Mesenchymal stem cell (in vitro differentiated cells and primary cell): ENCODE results near the gene MATN1.
A peak's percentile ranks its signal among the peaks of the same experiment; 100 is the strongest.

Experiments
- DNase-seq: peaks from one replicate; pipeline ENCODE4 v3.0.0-alpha.2; 2013
- H2AFZ ChIP-seq: one replicate; pipeline ENCODE4 v1.6.1; 2013; ENCODE audit warnings: low read depth, mild to moderate bottlenecking, control low read depth, inconsistent platforms, low read length, moderate library complexity
- H2AK5ac ChIP-seq: 2 replicates; pipeline ENCODE4 v1.6.1; 2013; ENCODE audit warnings: low read length, moderate library complexity, mild to moderate bottlenecking, inconsistent platforms; ENCODE audit not compliant: severe bottlenecking
- H2BK120ac ChIP-seq: one replicate; pipeline ENCODE4 v1.6.1; 2013; ENCODE audit warnings: low read depth, mild to moderate bottlenecking, inconsistent platforms, low read length, moderate library complexity
- H2BK12ac ChIP-seq, 2 experiments: one replicate each; pipeline ENCODE4 v1.6.1; 2013; ENCODE audit warnings: inconsistent platforms in 2 of 2, low read length in 2 of 2, mild to moderate bottlenecking in 2 of 2, moderate library complexity in 2 of 2, control low read depth in 1 of 2
- H2BK15ac ChIP-seq: one replicate; pipeline ENCODE4 v1.6.1; 2013; ENCODE audit warnings: mild to moderate bottlenecking, low read depth, inconsistent platforms; ENCODE audit not compliant: poor library complexity, severe bottlenecking
- H2BK5ac ChIP-seq: 2 replicates; pipeline ENCODE4 v1.6.1; 2013; ENCODE audit warnings: low read depth, mild to moderate bottlenecking, low read length, control low read depth, inconsistent platforms; ENCODE audit not compliant: poor library complexity, severe bottlenecking
- H3K14ac ChIP-seq, 2 experiments: one replicate each; pipeline ENCODE4 v1.6.1; 2013; ENCODE audit warnings: inconsistent platforms in 2 of 2, low read length in 2 of 2, control low read depth in 1 of 2, mild to moderate bottlenecking in 1 of 2, moderate library complexity in 1 of 2
- H3K18ac ChIP-seq, 2 experiments: one replicate each; pipeline ENCODE4 v1.6.1; 2013; ENCODE audit warnings: inconsistent platforms in 2 of 2, low read length in 2 of 2, control low read depth in 1 of 2, low read depth in 1 of 2, mild to moderate bottlenecking in 1 of 2
- H3K23ac ChIP-seq, 2 experiments: one replicate each; pipeline ENCODE4 v1.6.1; 2013; ENCODE audit warnings: inconsistent platforms in 2 of 2, low read length in 2 of 2, mild to moderate bottlenecking in 2 of 2, moderate library complexity in 2 of 2, control low read depth in 1 of 2
- H3K27ac ChIP-seq: 2 replicates; pipeline ENCODE4 v1.5.1; 2013; ENCODE audit warnings: mild to moderate bottlenecking, moderate library complexity, low read length, control low read depth, inconsistent platforms; ENCODE audit not compliant: poor library complexity, severe bottlenecking
- H3K27me3 ChIP-seq, 2 experiments: 2 replicates each; pipeline versions ENCODE4 v1.6.1 to v1.7.0; 2013; ENCODE audit warnings: low read length in 2 of 2, mild to moderate bottlenecking in 2 of 2, moderate library complexity in 2 of 2, control low read depth in 1 of 2, inconsistent platforms in 1 of 2; ENCODE audit not compliant: control insufficient read depth in 1 of 2, insufficient read depth in 1 of 2
- H3K36me3 ChIP-seq, 2 experiments: 2 replicates each; pipeline versions ENCODE4 v1.6.1 to v1.7.0; 2013; ENCODE audit warnings: low read length in 2 of 2, control low read depth in 1 of 2, inconsistent platforms in 1 of 2, low read depth in 1 of 2, mild to moderate bottlenecking in 1 of 2; ENCODE audit not compliant: insufficient read depth in 2 of 2, control insufficient read depth in 1 of 2
- H3K4ac ChIP-seq, 2 experiments: one replicate each; pipeline ENCODE4 v1.6.1; 2013; ENCODE audit warnings: inconsistent platforms in 2 of 2, low read length in 2 of 2, mild to moderate bottlenecking in 2 of 2, moderate library complexity in 2 of 2, control low read depth in 1 of 2, low read depth in 1 of 2
- H3K4me1 ChIP-seq: 2 replicates; pipeline ENCODE4 v1.6.1; 2013; ENCODE audit warnings: low read depth, low read length, control low read depth; ENCODE audit not compliant: control insufficient read depth, insufficient read depth
- H3K4me2 ChIP-seq: 2 replicates; pipeline ENCODE4 v1.6.1; 2013; ENCODE audit warnings: low read length, mild to moderate bottlenecking, inconsistent platforms; ENCODE audit not compliant: poor library complexity, severe bottlenecking
- H3K4me3 ChIP-seq, 2 experiments: 2 replicates each; pipeline versions ENCODE4 v1.5.1 to v1.7.0; 2013; ENCODE audit warnings: low read length in 2 of 2, mild to moderate bottlenecking in 2 of 2, control low read depth in 1 of 2, low read depth in 1 of 2; ENCODE audit not compliant: insufficient read depth in 1 of 2
- H3K79me1 ChIP-seq: replicated peaks from 2 replicates; pipeline ENCODE4 v1.6.1; 2013; ENCODE audit warnings: mild to moderate bottlenecking, control low read depth, low read length, inconsistent platforms; ENCODE audit not compliant: poor library complexity, severe bottlenecking
- H3K9ac ChIP-seq: 2 replicates; pipeline ENCODE4 v1.7.0; 2013; ENCODE audit warnings: mild to moderate bottlenecking, low read length, moderate library complexity
- H3K9me3 ChIP-seq: 2 replicates; pipeline ENCODE4 v1.7.0; 2013; ENCODE audit warnings: mild to moderate bottlenecking, low read length; ENCODE audit not compliant: control insufficient read depth
- H4K8ac ChIP-seq: one replicate; pipeline ENCODE4 v1.6.1; 2013; ENCODE audit warnings: inconsistent platforms, mild to moderate bottlenecking, low read length, moderate library complexity
- H4K91ac ChIP-seq: one replicate; pipeline ENCODE4 v1.6.1; 2013; ENCODE audit warnings: mild to moderate bottlenecking, low read length, inconsistent platforms
- WGBS: methylation state at CpG from one replicate; pipeline ENCODE4 v1.1.7; 2013; ENCODE audit warnings: mixed read lengths; 5-methylcytosine and 5-hydroxymethylcytosine counted together

MATN1 gene

GRCh38 chr1:30751830-30752650 lies 28.7 kb upstream of the MATN1 start:
- Histone ChIP-seq H3K9me3 (no peaks in the 10 kb centered on the region), H3K9ac (no peak overlapping the region), H3K36me3 (no peaks in the 10 kb centered on the region), H3K27ac (no peak overlapping the region), H3K79me1 (no peaks in the 10 kb centered on the region), H3K27me3 (peaks cover 0 to 34% of the 10 kb centered on the region in 2 experiments), H3K23ac (no peak overlapping the region), H2AK5ac (no peak overlapping the region), H2BK5ac (no peak overlapping the region), H3K4me3 (no peak overlapping the region), H4K8ac (no peak overlapping the region), H3K4me1 (peaks cover 31% of the 10 kb centered on the region), H3K14ac (no peak overlapping the region), H2BK12ac (peak overlapping the region; percentile 16 to 45), H3K18ac (peak overlapping the region in 1 of 2 experiments; percentile 34), H2BK120ac (no peak overlapping the region), H3K4me2 (no peak overlapping the region), H3K4ac (peak overlapping the region in 1 of 2 experiments; percentile 36), H2BK15ac (no peak overlapping the region), H2AFZ (no peak overlapping the region), H4K91ac (no peak overlapping the region)
- no peak for DNase-seq
- WGBS = 80% methylated on average over 8 of the region's 8 CpGs

GRCh38 chr1:30750731-30751291 lies 27.4 kb upstream of the MATN1 start:
- H3K9ac ChIP-seq = no peak overlapping the region
- 79% methylated on average over 10 of the region's 10 CpGs for WGBS
- no peak overlapping the region for H2AK5ac ChIP-seq
- no peaks in the 10 kb centered on the region for H3K9me3 ChIP-seq
- H3K4me2 ChIP-seq = no peak overlapping the region
- no peak overlapping the region for H2BK15ac ChIP-seq
- no peak overlapping the region for H4K8ac ChIP-seq
- no peak overlapping the region for H3K18ac ChIP-seq
- H3K4me3 ChIP-seq = no peak overlapping the region
- H3K4me1 ChIP-seq = peaks cover 23% of the 10 kb centered on the region
- peak overlapping the region in 1 of 2 experiments; percentile 17 for H3K4ac ChIP-seq
- H3K36me3 ChIP-seq = no peaks in the 10 kb centered on the region
- H2BK12ac ChIP-seq = no peak overlapping the region
- no peak overlapping the region for H2BK120ac ChIP-seq
- no peak overlapping the region for H2BK5ac ChIP-seq
- no peak for DNase-seq
- no peak overlapping the region for H3K23ac ChIP-seq
- H2AFZ ChIP-seq = no peak overlapping the region
- no peak overlapping the region for H4K91ac ChIP-seq
- no peak overlapping the region for H3K27ac ChIP-seq
- peaks cover 0 to 37% of the 10 kb centered on the region in 2 experiments for H3K27me3 ChIP-seq
- H3K14ac ChIP-seq = no peak overlapping the region
- no peaks in the 10 kb centered on the region for H3K79me1 ChIP-seq

- no peak overlapping the region for H2AFZ ChIP-seq
- no peak overlapping the region for H3K27ac ChIP-seq
- no peaks in the 10 kb centered on the region for H3K79me1 ChIP-seq
- no peak overlapping the region for H3K4me3 ChIP-seq
- no peak overlapping the region for H2BK12ac ChIP-seq
- no peak overlapping the region for H4K91ac ChIP-seq
- no peaks in the 10 kb centered on the region for H3K36me3 ChIP-seq
- no peak overlapping the region for H3K9ac ChIP-seq
- H3K4ac ChIP-seq = no peak overlapping the region
- no peak overlapping the region for H2BK5ac ChIP-seq
- DNase-seq = no peak
- H3K18ac ChIP-seq = no peak overlapping the region
- no peaks in the 10 kb centered on the region for H3K9me3 ChIP-seq
- no peak overlapping the region for H4K8ac ChIP-seq
- H3K14ac ChIP-seq = no peak overlapping the region
- no peak overlapping the region for H2BK15ac ChIP-seq
- no peak overlapping the region for H2AK5ac ChIP-seq
- H3K4me2 ChIP-seq = no peak overlapping the region
- no peak overlapping the region for H3K23ac ChIP-seq
- 94% methylated on average over 22 of the region's 23 CpGs for WGBS
- no peak overlapping the region for H2BK120ac ChIP-seq
- peaks cover 22% of the 10 kb centered on the region for H3K4me1 ChIP-seq
- H3K27me3 ChIP-seq = peaks cover 0 to 39% of the 10 kb centered on the region in 2 experiments
These were observed 26.6 kb upstream of the MATN1 start for GRCh38 chr1:30749691-30750583.
